ENCODE results near the gene CD300LF.

CD300LF gene

DNA sequence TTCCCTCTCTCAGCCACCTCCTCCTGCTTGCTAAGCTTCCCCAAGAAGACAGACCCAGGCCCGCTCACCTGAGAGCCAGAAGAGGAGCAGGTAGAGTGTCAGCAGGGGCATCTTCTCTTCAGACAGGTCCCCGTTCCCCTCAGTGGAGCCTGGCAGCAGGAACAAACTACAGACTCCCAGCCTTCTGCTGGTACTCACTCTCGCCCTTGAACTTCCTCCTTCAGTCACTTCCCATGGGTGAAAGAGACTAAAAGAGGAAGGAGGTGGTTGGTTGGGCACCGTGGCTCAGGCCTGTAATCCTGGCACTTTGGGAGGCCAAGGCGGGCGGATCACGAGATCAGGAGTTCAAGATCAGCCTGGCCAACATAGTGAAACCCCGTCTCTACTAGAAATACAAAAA is at the start of gene CD300LF:
TSS of gene CD300LF (minus strand) at position 168 of the 400 bp plus-strand sequence. CDS start at position 111, 57 bp downstream.
- 0 out of 2 replicates have a peak within 1 kb of the TSS, but pooled peaks have one; percentile 63 for H2AFZ ChIP-seq (ENCODE audit: low read length)
- no peaks in the 10 kb centered on the region for H3K4me1 ChIP-seq (ENCODE audit: insufficient read depth, low read length, poor library complexity, severe bottlenecking)
- no peaks in the 10 kb centered on the region for H3K36me3 ChIP-seq (ENCODE audit: insufficient read depth, low read length)
- H3K9ac ChIP-seq (ENCODE audit: low read depth, low read length, poor library complexity, severe bottlenecking), result no peak within 1 kb of the TSS
- no peaks in the 10 kb centered on the region for H3K9me3 ChIP-seq (ENCODE audit: insufficient read depth, low read depth, low read length)
- H3K4me2 ChIP-seq (ENCODE audit: low read depth, low read length, poor library complexity, severe bottlenecking), result no peak within 1 kb of the TSS
- no peaks in the 10 kb centered on the region for H3F3A ChIP-seq (ENCODE audit: low read depth)
- no peaks in the 10 kb centered on the region for H4K20me1 ChIP-seq (ENCODE audit: insufficient read depth, low read length, poor library complexity, severe bottlenecking)
- no peak within 1 kb of the TSS for H3K4me3 ChIP-seq (ENCODE audit: low read length, poor library complexity, severe bottlenecking)
- no peaks in the 10 kb centered on the region for H3K79me2 ChIP-seq (ENCODE audit: insufficient read depth, low read length)
- TF ChIP-seq, protein P1, sequence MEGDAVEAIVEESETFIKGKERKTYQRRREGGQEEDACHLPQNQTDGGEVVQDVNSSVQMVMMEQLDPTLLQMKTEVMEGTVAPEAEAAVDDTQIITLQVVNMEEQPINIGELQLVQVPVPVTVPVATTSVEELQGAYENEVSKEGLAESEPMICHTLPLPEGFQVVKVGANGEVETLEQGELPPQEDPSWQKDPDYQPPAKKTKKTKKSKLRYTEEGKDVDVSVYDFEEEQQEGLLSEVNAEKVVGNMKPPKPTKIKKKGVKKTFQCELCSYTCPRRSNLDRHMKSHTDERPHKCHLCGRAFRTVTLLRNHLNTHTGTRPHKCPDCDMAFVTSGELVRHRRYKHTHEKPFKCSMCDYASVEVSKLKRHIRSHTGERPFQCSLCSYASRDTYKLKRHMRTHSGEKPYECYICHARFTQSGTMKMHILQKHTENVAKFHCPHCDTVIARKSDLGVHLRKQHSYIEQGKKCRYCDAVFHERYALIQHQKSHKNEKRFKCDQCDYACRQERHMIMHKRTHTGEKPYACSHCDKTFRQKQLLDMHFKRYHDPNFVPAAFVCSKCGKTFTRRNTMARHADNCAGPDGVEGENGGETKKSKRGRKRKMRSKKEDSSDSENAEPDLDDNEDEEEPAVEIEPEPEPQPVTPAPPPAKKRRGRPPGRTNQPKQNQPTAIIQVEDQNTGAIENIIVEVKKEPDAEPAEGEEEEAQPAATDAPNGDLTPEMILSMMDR (conservative IDR thresholded peaks at IDR 0.05; ENCODE audit: low read length), result no peak
- no peak for TF ChIP-seq EZH2phosphoT487 (IDR thresholded peaks at IDR 0.05; ENCODE audit: borderline replicate concordance)
- H3K9me2 ChIP-seq (replicated peaks; ENCODE audit: low read depth, low read length), result no peaks in the 10 kb centered on the region
- H3K27me3 ChIP-seq (ENCODE audit: insufficient read depth, low read length, poor library complexity, severe bottlenecking), result no peaks in the 10 kb centered on the region

DNA sequence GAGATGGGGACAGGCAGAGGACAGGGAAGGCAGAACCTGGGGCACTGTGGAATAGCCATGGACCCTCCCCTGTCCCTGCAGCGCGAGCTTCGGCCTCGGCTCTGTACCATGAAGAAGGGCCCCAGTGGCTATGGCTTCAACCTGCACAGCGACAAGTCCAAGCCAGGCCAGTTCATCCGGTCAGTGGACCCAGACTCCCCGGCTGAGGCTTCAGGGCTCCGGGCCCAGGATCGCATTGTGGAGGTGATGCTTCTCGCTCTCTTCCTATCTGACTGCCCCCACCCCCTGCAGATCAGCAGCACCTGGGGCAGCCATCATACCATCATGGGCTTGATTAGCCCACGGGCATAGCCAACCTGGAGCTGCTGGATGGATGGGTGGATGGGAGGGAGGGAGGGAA is 49.2 kb upstream of the CD300LF start:
- peaks cover 94% of the 10 kb centered on the region for H3K79me2 ChIP-seq (ENCODE audit: insufficient read depth, low read length)
- H3K4me2 ChIP-seq (ENCODE audit: low read depth, low read length, poor library complexity, severe bottlenecking), result peak overlapping the region; percentile 80
- peaks cover 79% of the 10 kb centered on the region for H4K20me1 ChIP-seq (ENCODE audit: insufficient read depth, low read length, poor library complexity, severe bottlenecking)
- H2AFZ ChIP-seq (ENCODE audit: low read length), result no peak overlapping the region
- TF ChIP-seq EZH2phosphoT487 (IDR thresholded peaks at IDR 0.05; ENCODE audit: borderline replicate concordance), result no peak
- H3K9me2 ChIP-seq (replicated peaks; ENCODE audit: low read depth, low read length), result no peaks in the 10 kb centered on the region
- no peaks in the 10 kb centered on the region for H3K27me3 ChIP-seq (ENCODE audit: insufficient read depth, low read length, poor library complexity, severe bottlenecking)
- no peaks in the 10 kb centered on the region for H3F3A ChIP-seq (ENCODE audit: low read depth)
- peaks cover 62% of the 10 kb centered on the region; the same call in 1 of the 2 replicates for H3K36me3 ChIP-seq (ENCODE audit: insufficient read depth, low read length)
- no peak overlapping the region for H3K4me3 ChIP-seq (ENCODE audit: low read length, poor library complexity, severe bottlenecking)
- no peaks in the 10 kb centered on the region for H3K9me3 ChIP-seq (ENCODE audit: insufficient read depth, low read depth, low read length)
- H3K9ac ChIP-seq (ENCODE audit: low read depth, low read length, poor library complexity, severe bottlenecking), result peak overlapping the region; percentile 70
- H3K4me1 ChIP-seq (ENCODE audit: insufficient read depth, low read length, poor library complexity, severe bottlenecking), result peaks cover 47% of the 10 kb centered on the region

DNA sequence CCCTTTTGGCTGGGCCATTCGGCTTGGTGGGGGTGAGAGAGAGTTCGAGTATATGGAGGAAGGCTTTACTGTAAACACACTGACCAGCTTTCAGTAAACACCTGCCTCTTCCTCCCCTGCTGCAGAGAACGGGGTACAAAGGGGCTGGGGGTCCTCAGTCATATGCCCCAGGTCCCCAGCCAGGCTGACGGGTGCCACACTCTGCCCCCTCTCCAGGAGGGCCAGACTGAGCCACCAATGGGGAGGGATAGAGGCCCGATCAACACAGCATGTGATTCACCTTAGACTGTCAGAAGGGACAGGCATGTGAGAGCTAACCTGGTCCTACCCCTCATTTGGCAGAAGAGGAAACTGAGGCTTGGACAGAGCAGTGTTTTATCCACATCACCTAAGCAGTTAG is 48.7 kb upstream of the CD300LF start:
- H3K79me2 ChIP-seq (ENCODE audit: insufficient read depth, low read length), result peaks cover 97% of the 10 kb centered on the region

More for the DNA sequence above, 48.7 kb upstream of the CD300LF start:
- peak overlapping the region; percentile 70 for H3K9ac ChIP-seq (ENCODE audit: low read depth, low read length, poor library complexity, severe bottlenecking)
- no peaks in the 10 kb centered on the region for H3F3A ChIP-seq (ENCODE audit: low read depth)
- peaks cover 60% of the 10 kb centered on the region; the same call in 1 of the 2 replicates for H3K36me3 ChIP-seq (ENCODE audit: insufficient read depth, low read length)
- H2AFZ ChIP-seq (ENCODE audit: low read length), result no peak overlapping the region
- peak overlapping the region; percentile 80 for H3K4me2 ChIP-seq (ENCODE audit: low read depth, low read length, poor library complexity, severe bottlenecking)
- no peak overlapping the region for H3K4me3 ChIP-seq (ENCODE audit: low read length, poor library complexity, severe bottlenecking)
- peaks cover 53% of the 10 kb centered on the region for H3K4me1 ChIP-seq (ENCODE audit: insufficient read depth, low read length, poor library complexity, severe bottlenecking)
- H4K20me1 ChIP-seq (ENCODE audit: insufficient read depth, low read length, poor library complexity, severe bottlenecking), result peaks cover 80% of the 10 kb centered on the region
- no peaks in the 10 kb centered on the region for H3K27me3 ChIP-seq (ENCODE audit: insufficient read depth, low read length, poor library complexity, severe bottlenecking)
- TF ChIP-seq, protein P1 (conservative IDR thresholded peaks at IDR 0.05; ENCODE audit: low read length), result no peak
- no peak for TF ChIP-seq EZH2phosphoT487 (IDR thresholded peaks at IDR 0.05; ENCODE audit: borderline replicate concordance)
- no peaks in the 10 kb centered on the region for H3K9me3 ChIP-seq (ENCODE audit: insufficient read depth, low read depth, low read length)
- H3K9me2 ChIP-seq (replicated peaks; ENCODE audit: low read depth, low read length), result no peaks in the 10 kb centered on the region
